Activated T-helper 1 cell treated with Interleukin-2 at 50 U/mL for 16 hours (primary cell): ENCODE results near the gene TPP1.

Source experiments
- DNase-seq: peaks from one replicate; pipeline ENCODE4 v3.0.0-alpha.2; 2020; ENCODE audit warnings: low read depth

Gene TPP1

GRCh38 chr11:6563121-6563619 is 56.1 kb downstream of the TPP1 start:
- no peak for DNase-seq
